ENCODE data around the gene INVS. TPM values are rescaled to one million over a fixed set of nuclear protein-coding genes. Genes with fewer than 3 reads are reported as not detected.
"Not testable (repeated sequence)": the region's sequence is repeated elsewhere in the genome, so short reads cannot be mapped to it uniquely, and the experiment has no call there.

The INVS gene
- total RNA-seq, 4 donors from 2014 or later: 28.0 to 42.6 (median 35.6) TPM

GRCh38 chr9:100091650-100092049 is 7.4 kb upstream of the INVS start:
- Histone ChIP-seq H3K4me3 (no peak overlapping the region), H3K27ac (no peak overlapping the region), H3K27me3 (no peaks in the 10 kb centered on the region), H3K9me3 (no peaks in the 10 kb centered on the region), H3K36me3 (no peaks in the 10 kb centered on the region), H3K4me1 (peaks cover 0 to 61% (median 7%) of the 10 kb centered on the region in 4 donors)
- 75 to 79% methylated on average over 1 of the region's 1 CpG for WGBS, 2 donors
- DNase-seq (ENCODE audit: low spot score in 2 of 2): no peak
- no peak for TF ChIP-seq POLR2A (IDR thresholded peaks at IDR 0.05)
- no peak for TF ChIP-seq EP300 (IDR thresholded peaks at IDR 0.05)
- no peak for TF ChIP-seq CTCF (IDR thresholded peaks at IDR 0.05)

- no peaks in the 10 kb centered on the region for H3K27me3 ChIP-seq
- H3K4me1 ChIP-seq: peaks cover 2 to 63% (median 8%) of the 10 kb centered on the region in 4 donors
- WGBS, 2 donors: 83% methylated on average over 1 of the region's 1 CpG
- TF ChIP-seq CTCF (IDR thresholded peaks at IDR 0.05) (no peak), POLR2A (IDR thresholded peaks at IDR 0.05) (no peak)
- no peaks in the 10 kb centered on the region for H3K9me3 ChIP-seq
- no peak overlapping the region for H3K27ac ChIP-seq
- no peak for DNase-seq (ENCODE audit: low spot score in 2 of 2)
- no peaks in the 10 kb centered on the region for H3K36me3 ChIP-seq
- H3K4me3 ChIP-seq: no peak overlapping the region
Observed at GRCh38 chr9:100092066-100092465, 7.0 kb upstream of the INVS start.

GRCh38 chr9:100094411-100094810 is 4.6 kb upstream of the INVS start:
- H3K27ac ChIP-seq; DNase-seq (ENCODE audit: low spot score in 2 of 2); H3K9me3 ChIP-seq; H3K27me3 ChIP-seq; H3K36me3 ChIP-seq; H3K4me3 ChIP-seq: not testable (repeated sequence)
- 94 to 95% methylated on average over 2 of the region's 2 CpGs for WGBS, 2 donors
- peaks cover 4 to 65% (median 12%) of the 10 kb centered on the region in 4 donors for H3K4me1 ChIP-seq

GRCh38 chr9:100096378-100096916 is 2.6 kb upstream of the INVS start:
- TF ChIP-seq POLR2A (IDR thresholded peaks at IDR 0.05) (no peak), CTCF (IDR thresholded peaks at IDR 0.05) (no peak), EP300 (IDR thresholded peaks at IDR 0.05) (no peak)
- Histone ChIP-seq H3K27ac (no peak overlapping the region), H3K36me3 (peaks cover 0 to under 1% (median 0%) of the 10 kb centered on the region in 3 donors), H3K9me3 (no peaks in the 10 kb centered on the region), H3K27me3 (no peaks in the 10 kb centered on the region), H3K4me1 (peaks cover 3 to 62% (median 17%) of the 10 kb centered on the region in 4 donors), H3K4me3 (no peak overlapping the region)
- DNase-seq (ENCODE audit: low spot score in 2 of 2): no peak
- 68 to 76% methylated on average over 3 of the region's 3 CpGs for WGBS, 2 donors

GRCh38 chr9:100098046-100098886 is 777 bp upstream of the INVS start:
- peaks cover 3 to 49% (median 17%) of the 10 kb centered on the region in 4 donors for H3K4me1 ChIP-seq
- WGBS, 2 donors: 0 to 2% methylated on average over 33 to 37 of the region's 37 CpGs
- peaks cover 0 to 19% (median 0%) of the 10 kb centered on the region in 3 donors for H3K36me3 ChIP-seq
- H3K27ac ChIP-seq: peak overlapping the region; percentile 71 to 95 (median 86)
- H3K9me3 ChIP-seq: no peaks in the 10 kb centered on the region
- TF ChIP-seq POLR2A (IDR thresholded peaks at IDR 0.05) (no peak), EP300 (IDR thresholded peaks at IDR 0.05) (no peak), CTCF (IDR thresholded peaks at IDR 0.05) (peak in 1 of 5 experiments; percentile 11)
- peak overlapping the region; percentile 68 to 91 (median 78) for H3K4me3 ChIP-seq
- H3K27me3 ChIP-seq: no peaks in the 10 kb centered on the region
- peak in 1 of 2 donors; percentile 28 for DNase-seq (ENCODE audit: low spot score in 2 of 2)
